Keratinocyte (primary cell): Measurements from ENCODE around the gene ABHD2. TPM values are rescaled to one million over a fixed set of nuclear protein-coding genes. Genes with fewer than 3 reads are reported as not detected.

Experiments used
- DNase-seq: peaks from one replicate; pipeline ENCODE4 v3.0.0-alpha.2; 2011; ENCODE audit warnings: low read depth, missing footprints, low spot score
- FAIRE-seq: peaks from 2 replicates; lab custom pipeline; 2011; peaks lifted over from hg19 to GRCh38; lab: Jason Lieb, UNC
- H2AFZ ChIP-seq: 2 replicates; pipeline ENCODE4 v1.6.0; 2012; ENCODE audit warnings: low read length, control low read depth, inconsistent platforms; ENCODE audit not compliant: control insufficient read depth
- H3K27ac ChIP-seq: 2 replicates; pipeline ENCODE4 v1.5.1; 2011; ENCODE audit warnings: low read length; ENCODE audit not compliant: control insufficient read depth, insufficient read depth
- H3K27me3 ChIP-seq: 3 replicates; pipeline ENCODE4 v1.6.0; 2011; ENCODE audit warnings: low read length; ENCODE audit not compliant: control insufficient read depth, insufficient read depth; ENCODE audit errors: extremely low read depth
- H3K36me3 ChIP-seq, 2 experiments: 2 replicates in 1 of 2; 3 replicates in 1 of 2; pipeline ENCODE4 v1.5.1; 2011; ENCODE audit warnings: low read length in 2 of 2, mild to moderate bottlenecking in 1 of 2; ENCODE audit not compliant: control insufficient read depth in 2 of 2, insufficient read depth in 2 of 2; ENCODE audit errors: extremely low read depth in 1 of 2
- H3K4me1 ChIP-seq: 3 replicates; pipeline ENCODE4 v1.5.1; 2011; ENCODE audit warnings: low read length; ENCODE audit not compliant: control insufficient read depth, insufficient read depth; ENCODE audit errors: extremely low read depth
- H3K4me2 ChIP-seq: 3 replicates; pipeline ENCODE4 v1.6.0; 2011; ENCODE audit warnings: low read depth, low read length; ENCODE audit not compliant: control insufficient read depth, insufficient read depth; ENCODE audit errors: extremely low read depth
- H3K4me3 ChIP-seq, 3 experiments: fragments of 200-600 bp in 1 of 3; sonication (generic) in 1 of 3; 2 replicates in 2 of 3; 3 replicates in 1 of 3; pipeline ENCODE4 v1.5.1; 2011 to 2016; ENCODE audit warnings: low read length in 3 of 3, mild to moderate bottlenecking in 3 of 3, control low read depth in 2 of 3, inconsistent platforms in 1 of 3, low read depth in 1 of 3, mixed read lengths in 1 of 3, mixed run types in 1 of 3, moderate library complexity in 1 of 3; ENCODE audit not compliant: control insufficient read depth in 2 of 3, insufficient read depth in 2 of 3; ENCODE audit errors: extremely low read depth in 1 of 3
- H3K79me2 ChIP-seq: 2 replicates; pipeline ENCODE4 v1.6.0; 2012; ENCODE audit warnings: low read length; ENCODE audit not compliant: control insufficient read depth, insufficient read depth
- H3K9ac ChIP-seq: 3 replicates; pipeline ENCODE4 v1.6.0; 2011; ENCODE audit warnings: low read length; ENCODE audit not compliant: control insufficient read depth, insufficient read depth; ENCODE audit errors: extremely low read depth
- H3K9me1 ChIP-seq: 3 replicates; pipeline ENCODE4 v1.6.0; 2011; ENCODE audit warnings: low read length; ENCODE audit not compliant: control insufficient read depth, insufficient read depth; ENCODE audit errors: extremely low read depth
- H3K9me3 ChIP-seq: 2 replicates; pipeline ENCODE4 v1.5.1; 2012; ENCODE audit warnings: low read depth, low read length; ENCODE audit not compliant: control insufficient read depth
- H4K20me1 ChIP-seq: 3 replicates; pipeline ENCODE4 v1.6.0; 2011; ENCODE audit warnings: low read length; ENCODE audit not compliant: control insufficient read depth, insufficient read depth; ENCODE audit errors: extremely low read depth
- EZH2 ChIP-seq: IDR thresholded peaks from one replicate; pipeline ENCODE4 v1.6.1; 2012; ENCODE audit warnings: inconsistent platforms, mild to moderate bottlenecking, low read length, moderate library complexity
- dilution Hi-C: fragments of 300-500 bp; cut with MboI; formaldehyde crosslinking; loops from one replicate; pipeline ENCODE4 v1.7.0; 2020; ENCODE audit warnings: low sequenced_read_pairs; ENCODE audit not compliant: extremely low pct_ligation_motif_present
- polyA plus RNA-seq, 5 experiments: library from polyadenylated mRNA; depleted of rRNA in 3 of 5; stranded (reverse) in 3 of 5; stranded (forward) in 1 of 5; unstranded in 1 of 5; fragments of >200 nt; gene quantifications; 1 replicate in 1 of 5; 2 replicates in 3 of 5; 3 replicates in 1 of 5; pipeline versions ENCODE4 v1.2.1 to v1.2.3, GENCODE V29; 2011 to 2012; ENCODE audit warnings: missing spikeins in 2 of 5, low read depth in 1 of 5, low replicate concordance in 1 of 5
- TF ChIP-seq, protein P1 (sequence below), 3 experiments: IDR thresholded peaks in 1 of 3; conservative IDR thresholded peaks in 1 of 3; optimal IDR thresholded peaks in 1 of 3; 2 replicates in 2 of 3; 3 replicates in 1 of 3; pipeline versions ENCODE3 to v1.5.1; 2011; ENCODE audit warnings: low read length in 3 of 3, mild to moderate bottlenecking in 3 of 3, moderate library complexity in 2 of 3, control low read depth in 1 of 3, inconsistent platforms in 1 of 3; ENCODE audit not compliant: insufficient read depth in 2 of 3; ENCODE audit errors: extremely low read depth in 1 of 3

Gene ABHD2
- polyA plus RNA-seq, 1 donor (not counting 4 experiments of a cell fraction or from before 2014, with no cell fraction given) = 22.8 TPM

DNA sequence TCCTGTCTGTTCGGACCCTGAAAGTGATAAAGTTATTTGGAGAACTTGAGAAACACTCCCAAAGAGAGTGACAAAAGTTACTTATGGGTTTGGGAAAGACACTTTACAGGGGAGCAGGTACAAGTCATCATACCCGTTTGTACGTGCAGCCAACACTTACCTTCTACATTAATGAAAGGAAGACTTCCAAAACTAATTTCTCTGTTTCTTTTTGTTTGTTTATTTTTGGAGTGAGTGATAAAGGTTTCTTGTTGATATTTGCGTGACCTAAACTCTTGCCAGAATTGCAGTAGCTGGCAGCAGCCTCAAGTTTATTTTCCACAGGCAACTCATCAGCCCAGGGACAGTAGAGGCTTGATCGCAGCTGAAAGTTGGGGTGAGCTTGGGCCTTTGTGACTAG is 8.4 kb downstream of the ABHD2 start:
- H3K4me1 ChIP-seq = peaks cover 21% of the 10 kb centered on the region
- H3K4me2 ChIP-seq = no peak overlapping the region
- H3K27me3 ChIP-seq = no peaks in the 10 kb centered on the region
- no peak overlapping the region for H3K4me3 ChIP-seq
- peaks cover 39% of the 10 kb centered on the region for H3K79me2 ChIP-seq
- FAIRE-seq (no peak), DNase-seq (no peak)
- H4K20me1 ChIP-seq = no peaks in the 10 kb centered on the region
- H3K9ac ChIP-seq = no peak overlapping the region
- peaks cover 0 to 5% of the 10 kb centered on the region in 2 experiments for H3K36me3 ChIP-seq
- H2AFZ ChIP-seq = no peak overlapping the region
- H3K27ac ChIP-seq = no peak overlapping the region
- TF ChIP-seq, protein P1, sequence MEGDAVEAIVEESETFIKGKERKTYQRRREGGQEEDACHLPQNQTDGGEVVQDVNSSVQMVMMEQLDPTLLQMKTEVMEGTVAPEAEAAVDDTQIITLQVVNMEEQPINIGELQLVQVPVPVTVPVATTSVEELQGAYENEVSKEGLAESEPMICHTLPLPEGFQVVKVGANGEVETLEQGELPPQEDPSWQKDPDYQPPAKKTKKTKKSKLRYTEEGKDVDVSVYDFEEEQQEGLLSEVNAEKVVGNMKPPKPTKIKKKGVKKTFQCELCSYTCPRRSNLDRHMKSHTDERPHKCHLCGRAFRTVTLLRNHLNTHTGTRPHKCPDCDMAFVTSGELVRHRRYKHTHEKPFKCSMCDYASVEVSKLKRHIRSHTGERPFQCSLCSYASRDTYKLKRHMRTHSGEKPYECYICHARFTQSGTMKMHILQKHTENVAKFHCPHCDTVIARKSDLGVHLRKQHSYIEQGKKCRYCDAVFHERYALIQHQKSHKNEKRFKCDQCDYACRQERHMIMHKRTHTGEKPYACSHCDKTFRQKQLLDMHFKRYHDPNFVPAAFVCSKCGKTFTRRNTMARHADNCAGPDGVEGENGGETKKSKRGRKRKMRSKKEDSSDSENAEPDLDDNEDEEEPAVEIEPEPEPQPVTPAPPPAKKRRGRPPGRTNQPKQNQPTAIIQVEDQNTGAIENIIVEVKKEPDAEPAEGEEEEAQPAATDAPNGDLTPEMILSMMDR (optimal IDR thresholded peaks at IDR 0.05 in 1 of 3, IDR thresholded peaks at IDR 0.05 in 1 of 3, conservative IDR thresholded peaks at IDR 0.05 in 1 of 3; ENCODE audit: extremely low read depth in 1 of 3, insufficient read depth in 2 of 3, low read length in 3 of 3) = no peak
- TF ChIP-seq EZH2 = no peak
- dilution Hi-C loops = no loop called here
- no peaks in the 10 kb centered on the region for H3K9me3 ChIP-seq
- no peaks in the 10 kb centered on the region for H3K9me1 ChIP-seq

DNA sequence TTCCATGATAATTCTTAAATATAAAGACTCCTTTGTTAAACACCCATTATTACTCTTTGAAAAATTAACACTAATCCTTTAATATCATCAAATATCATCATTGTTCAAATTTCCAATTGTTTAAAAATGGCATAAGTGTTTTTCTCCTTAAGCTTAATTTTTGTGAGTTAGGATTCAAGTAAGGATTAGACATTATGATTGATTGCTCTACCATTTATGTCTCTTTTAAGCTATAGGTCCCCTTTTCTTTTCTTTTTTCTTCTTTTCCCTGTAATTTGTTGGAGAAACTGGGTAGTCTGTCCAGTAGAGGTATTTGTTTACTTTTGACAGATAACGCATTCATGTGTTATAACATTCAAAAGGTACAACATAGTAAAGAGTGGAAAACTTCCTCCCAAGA is 9.1 kb downstream of the ABHD2 start:
- FAIRE-seq = no peak
- peaks cover 35% of the 10 kb centered on the region for H3K79me2 ChIP-seq

More for the DNA sequence above, 9.1 kb downstream of the ABHD2 start:
- H3K4me1 ChIP-seq = peaks cover 27% of the 10 kb centered on the region
- H3K36me3 ChIP-seq = peaks cover 0 to 5% of the 10 kb centered on the region in 2 experiments
- H3K4me3 ChIP-seq = no peak overlapping the region
- no peak overlapping the region for H3K4me2 ChIP-seq
- no peak overlapping the region for H3K27ac ChIP-seq
- no peak for DNase-seq
- H3K9me3 ChIP-seq = no peaks in the 10 kb centered on the region
- no peaks in the 10 kb centered on the region for H4K20me1 ChIP-seq
- dilution Hi-C loops = no loop called here
- TF ChIP-seq, protein P1 (optimal IDR thresholded peaks at IDR 0.05 in 1 of 3, IDR thresholded peaks at IDR 0.05 in 1 of 3, conservative IDR thresholded peaks at IDR 0.05 in 1 of 3; ENCODE audit: extremely low read depth in 1 of 3, insufficient read depth in 2 of 3, low read length in 3 of 3) = no peak
- TF ChIP-seq EZH2 = no peak
- no peaks in the 10 kb centered on the region for H3K27me3 ChIP-seq
- no peak overlapping the region for H2AFZ ChIP-seq
- H3K9me1 ChIP-seq = no peaks in the 10 kb centered on the region
- no peak overlapping the region for H3K9ac ChIP-seq
